Tibial nerve (tissue), 4 donors: ENCODE measurements around the gene PNLDC1. TPM values are rescaled to one million over a fixed set of nuclear protein-coding genes. Genes with fewer than 3 reads are reported as not detected.
"Not testable (repeated sequence)": the region's sequence is repeated elsewhere in the genome, so short reads cannot be mapped to it uniquely, and the experiment has no call there.

Experiments used
- DNase-seq, 2 donors: peaks; one replicate each; pipeline ENCODE4 v3.0.0-alpha.2; 2019; ENCODE audit warnings: low spot score in 2 of 2
- H3K27ac ChIP-seq, 4 donors: fragments of 200-600 bp; sonication (generic) in 3 of 4; one replicate each; pipeline ENCODE4 v1.5.1; 2017 to 2019; ENCODE audit warnings: mild to moderate bottlenecking in 1 of 4
- H3K27me3 ChIP-seq, 2 donors: fragments of 200-600 bp; sonication (generic) in 1 of 2; one replicate each; pipeline versions ENCODE4 v1.5.1 to v1.6.0; 2017 to 2019
- H3K36me3 ChIP-seq, 3 donors: fragments of 200-600 bp; sonication (generic); one replicate each; pipeline ENCODE4 v1.5.1; 2018 to 2019
- H3K4me1 ChIP-seq, 4 donors: fragments of 200-600 bp; sonication (generic) in 3 of 4; one replicate each; pipeline ENCODE4 v1.5.1; 2017 to 2019
- H3K4me3 ChIP-seq, 4 donors: fragments of 200-600 bp; sonication (generic) in 3 of 4; one replicate each; pipeline ENCODE4 v1.5.1; 2017 to 2019; ENCODE audit warnings: mild to moderate bottlenecking in 1 of 4, moderate library complexity in 1 of 4
- H3K9me3 ChIP-seq, 4 donors: fragments of 200-600 bp; sonication (generic) in 3 of 4; one replicate each; pipeline ENCODE4 v1.5.1; 2017 to 2019
- CTCF ChIP-seq, 5 experiments: fragments of 200-600 bp in 3 of 5; fragments of 450-650 bp in 2 of 5; sonication (generic) in 3 of 5; IDR thresholded peaks; one replicate each; pipeline ENCODE4 v1.5.1; 2016 to 2019; ENCODE audit warnings: antibody characterized with exemption in 5 of 5, mild to moderate bottlenecking in 3 of 5, moderate library complexity in 2 of 5
- EP300 ChIP-seq, 2 donors: sonication (generic); formaldehyde crosslinking; IDR thresholded peaks; one replicate each; pipeline ENCODE4 v1.6.1; 2017; ENCODE audit warnings: antibody characterized with exemption in 2 of 2, mild to moderate bottlenecking in 1 of 2
- POLR2A ChIP-seq, 2 donors: fragments of 450-650 bp; IDR thresholded peaks; one replicate each; pipeline ENCODE4 v1.6.1; 2017; ENCODE audit warnings: antibody characterized with exemption in 2 of 2, mild to moderate bottlenecking in 2 of 2, moderate library complexity in 2 of 2
- WGBS, 2 donors: methylation state at CpG; one replicate each; pipeline ENCODE4 v1.1.5; 2018; 5-methylcytosine and 5-hydroxymethylcytosine counted together
- total RNA-seq, 4 donors: library from RNA; depleted of rRNA; stranded (reverse); fragments of >200 nt; gene quantifications; one replicate each; pipeline ENCODE4 v1.1.0, GENCODE V29; 2016

PNLDC1 gene
- total RNA-seq, 4 donors from 2014 or later, result 1.1 TPM; not detected in 3

- H3K27ac ChIP-seq, result no peak overlapping the region
- DNase-seq, result no peak
- H3K4me1 ChIP-seq, result no peaks in the 10 kb centered on the region
- no peak for TF ChIP-seq EP300 (IDR thresholded peaks at IDR 0.05)
- TF ChIP-seq CTCF (IDR thresholded peaks at IDR 0.05), result no peak
- no peak for TF ChIP-seq POLR2A (IDR thresholded peaks at IDR 0.05)
- H3K4me3 ChIP-seq, result no peak overlapping the region
- H3K36me3 ChIP-seq, result peaks cover 0 to 21% (median 0%) of the 10 kb centered on the region in 3 donors
- 89 to 92% methylated on average over 16 of the region's 16 CpGs for WGBS, 2 donors
- no peaks in the 10 kb centered on the region for H3K27me3 ChIP-seq
- no peaks in the 10 kb centered on the region for H3K9me3 ChIP-seq
Observed at GRCh38 chr6:159819098-159819497, 19.0 kb downstream of the PNLDC1 start.

GRCh38 chr6:159819932-159820640 is 20.0 kb downstream of the PNLDC1 start:
- WGBS, 2 donors, result 55 to 59% methylated on average over 28 of the region's 28 CpGs
- Histone ChIP-seq H3K27me3 (no peaks in the 10 kb centered on the region), H3K4me3 (no peak overlapping the region), H3K9me3 (no peaks in the 10 kb centered on the region), H3K27ac (no peak overlapping the region), H3K36me3 (peaks cover 0 to 21% (median 0%) of the 10 kb centered on the region in 3 donors), H3K4me1 (no peaks in the 10 kb centered on the region)
- no peak for DNase-seq
- TF ChIP-seq POLR2A (IDR thresholded peaks at IDR 0.05) (no peak), CTCF (IDR thresholded peaks at IDR 0.05) (no peak), EP300 (IDR thresholded peaks at IDR 0.05) (no peak)

GRCh38 chr6:159821122-159821521 is 21.0 kb downstream of the PNLDC1 start:
- WGBS, 2 donors, result 80 to 88% methylated on average over 11 of the region's 11 CpGs
- TF ChIP-seq POLR2A (IDR thresholded peaks at IDR 0.05) (no peak), CTCF (IDR thresholded peaks at IDR 0.05) (no peak), EP300 (IDR thresholded peaks at IDR 0.05) (no peak)
- no peaks in the 10 kb centered on the region for H3K9me3 ChIP-seq
- H3K27ac ChIP-seq, result no peak overlapping the region
- no peak for DNase-seq
- no peak overlapping the region for H3K4me3 ChIP-seq
- H3K4me1 ChIP-seq, result no peaks in the 10 kb centered on the region
- no peaks in the 10 kb centered on the region for H3K27me3 ChIP-seq
- peaks cover 0 to 21% (median 0%) of the 10 kb centered on the region in 3 donors for H3K36me3 ChIP-seq

- Histone ChIP-seq H3K9me3 (no peaks in the 10 kb centered on the region), H3K27me3 (no peaks in the 10 kb centered on the region), H3K4me3 (no peak overlapping the region), H3K4me1 (no peaks in the 10 kb centered on the region), H3K36me3 (peaks cover 0 to 21% (median 0%) of the 10 kb centered on the region in 3 donors), H3K27ac (no peak overlapping the region)
- DNase-seq, result no peak
- TF ChIP-seq EP300 (IDR thresholded peaks at IDR 0.05) (no peak), CTCF (IDR thresholded peaks at IDR 0.05) (no peak), POLR2A (IDR thresholded peaks at IDR 0.05) (no peak)
- 90 to 92% methylated on average over 7 to 10 of the region's 10 CpGs for WGBS, 2 donors
Observed at GRCh38 chr6:159821726-159822125, 21.6 kb downstream of the PNLDC1 start.

- no peaks in the 10 kb centered on the region for H3K9me3 ChIP-seq
- no peaks in the 10 kb centered on the region for H3K4me1 ChIP-seq
- H3K27me3 ChIP-seq, result no peaks in the 10 kb centered on the region
- no peak for DNase-seq
- H3K27ac ChIP-seq, result no peak overlapping the region
- H3K36me3 ChIP-seq, result peaks cover 0 to 11% (median 0%) of the 10 kb centered on the region in 3 donors
- no peak for TF ChIP-seq CTCF (IDR thresholded peaks at IDR 0.05)
- TF ChIP-seq POLR2A (IDR thresholded peaks at IDR 0.05), result no peak
- no peak for TF ChIP-seq EP300 (IDR thresholded peaks at IDR 0.05)
- no peak overlapping the region for H3K4me3 ChIP-seq
- 92 to 98% methylated on average over 3 of the region's 3 CpGs for WGBS, 2 donors
Observed at GRCh38 chr6:159823953-159824352, 23.9 kb downstream of the PNLDC1 start.

GRCh38 chr6:159824690-159825089 is 24.6 kb downstream of the PNLDC1 start:
- H3K4me1 ChIP-seq, H3K27ac ChIP-seq, H3K4me3 ChIP-seq, DNase-seq, H3K27me3 ChIP-seq, H3K9me3 ChIP-seq, H3K36me3 ChIP-seq: not testable (repeated sequence)
- 93 to 96% methylated on average over 9 of the region's 9 CpGs for WGBS, 2 donors
